Suprapubic skin (tissue), 4 donors: ENCODE data around the gene DPYD.

ENCODE experiments used
- CTCF ChIP-seq, 2 donors: fragments of 200-600 bp in 1 of 2; fragments of 450-650 bp in 1 of 2; sonication (generic) in 1 of 2; IDR thresholded peaks; one replicate each; pipeline ENCODE4 v1.5.1; 2016 to 2019; ENCODE audit warnings: antibody characterized with exemption in 2 of 2, mild to moderate bottlenecking in 1 of 2, moderate library complexity in 1 of 2
- POLR2A ChIP-seq, 2 donors: fragments of 450-650 bp; IDR thresholded peaks; one replicate each; pipeline ENCODE4 v1.6.1; 2017; ENCODE audit warnings: antibody characterized with exemption in 2 of 2, mild to moderate bottlenecking in 2 of 2, moderate library complexity in 2 of 2
- POLR2AphosphoS5 ChIP-seq, 3 donors: sonication (generic); formaldehyde crosslinking; IDR thresholded peaks; one replicate each; pipeline ENCODE4 v1.6.1; 2017; ENCODE audit warnings: antibody characterized with exemption in 3 of 3

- TF ChIP-seq CTCF (IDR thresholded peaks at IDR 0.05) = no peak
- TF ChIP-seq POLR2A (IDR thresholded peaks at IDR 0.05) = no peak
- no peak for TF ChIP-seq POLR2AphosphoS5 (IDR thresholded peaks at IDR 0.05)
Observed at GRCh38 chr1:97331165-97331564, 589.7 kb downstream of the DPYD start.
